IgD-negative memory B cell (primary cell): ENCODE measurements around the gene NUDT13. TPM values are rescaled to one million over a fixed set of nuclear protein-coding genes. Genes with fewer than 3 reads are reported as not detected.
"Not testable (repeated sequence)": the region's sequence is repeated elsewhere in the genome, so short reads cannot be mapped to it uniquely, and the experiment has no call there.

Experiments
- H3K27ac Mint-ChIP-seq, 3 donors: one replicate each; pipeline ENCODE4 v1.8.0; 2020 to 2022; ENCODE audit warnings: mild to moderate bottlenecking in 3 of 3, mixed read lengths in 3 of 3, moderate library complexity in 1 of 3
- H3K27me3 Mint-ChIP-seq: one replicate; pipeline ENCODE4 v1.8.0; 2021; ENCODE audit warnings: mixed read lengths
- H3K36me3 Mint-ChIP-seq: one replicate; pipeline ENCODE4 v1.8.0; 2020; ENCODE audit warnings: mild to moderate bottlenecking, mixed read lengths
- H3K4me1 Mint-ChIP-seq, 3 donors: one replicate each; pipeline ENCODE4 v1.8.0; 2020 to 2022; ENCODE audit warnings: mixed read lengths in 3 of 3, mild to moderate bottlenecking in 1 of 3
- H3K4me3 Mint-ChIP-seq, 4 donors: one replicate each; pipeline ENCODE4 v1.8.0; 2020 to 2022; ENCODE audit warnings: mild to moderate bottlenecking in 4 of 4, mixed read lengths in 4 of 4, moderate library complexity in 3 of 4
- H3K9me3 Mint-ChIP-seq, 3 donors: one replicate each; pipeline ENCODE4 v1.8.0; 2020 to 2021; ENCODE audit warnings: mixed read lengths in 3 of 3, mild to moderate bottlenecking in 1 of 3
- polyA plus RNA-seq: library from polyadenylated mRNA; unstranded; fragments of 300-500 nt; fragmentation: Illumina TruSeq; gene quantifications from one replicate; pipeline ENCODE4 v1.2.3, GENCODE V29; 2021

Gene NUDT13
- polyA plus RNA-seq, 1 donor from 2014 or later = 1.3 TPM

DNA sequence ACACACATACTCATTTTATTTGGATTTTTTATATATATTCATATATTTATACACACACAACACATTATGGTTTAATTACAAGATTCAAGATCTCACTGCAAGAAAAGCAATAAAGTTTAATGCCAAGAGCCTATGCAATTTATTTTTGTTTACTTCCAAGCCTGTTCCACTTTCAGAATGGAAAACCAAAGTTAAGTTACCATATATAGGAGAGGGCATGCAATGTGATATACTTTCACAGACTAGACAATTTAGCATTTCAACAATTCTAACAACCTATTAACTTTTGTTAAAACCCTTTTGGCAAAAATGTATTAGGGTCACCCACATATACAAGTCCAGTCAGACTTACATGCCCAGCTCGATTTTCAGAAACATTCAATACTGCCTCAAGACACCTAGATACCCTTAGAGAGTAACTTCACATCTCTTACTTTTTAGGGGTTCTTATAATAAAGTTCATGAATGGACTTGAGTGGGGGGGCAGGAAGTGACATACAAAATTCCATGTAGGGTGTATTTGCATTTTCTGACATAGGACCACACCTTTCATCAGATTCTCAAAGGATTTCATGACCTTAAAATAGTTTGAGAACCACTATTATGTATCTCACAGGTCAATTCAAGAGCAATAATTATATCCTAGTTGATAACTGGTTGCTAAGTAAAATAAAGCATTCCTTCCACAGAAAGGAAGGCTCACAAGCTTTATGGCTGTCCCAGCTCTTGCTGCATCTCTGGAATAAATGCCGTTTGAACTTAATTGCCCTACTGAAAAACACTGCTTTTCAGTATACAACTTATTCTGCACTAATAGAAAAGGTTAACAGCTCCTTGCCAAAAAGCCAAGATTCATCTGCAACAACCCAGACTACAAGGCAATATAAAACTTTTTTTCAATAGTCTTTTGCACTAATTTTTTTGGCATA lies 16.1 kb upstream of the NUDT13 start:
- Mint-ChIP-seq H3K4me1 (peaks cover 17 to 43% (median 27%) of the 10 kb centered on the region in 3 donors), H3K9me3 (no peaks in the 10 kb centered on the region), H3K27me3 (no peaks in the 10 kb centered on the region), H3K27ac (peak overlapping the region in 2 of 3 donors; percentile 78 to 92), H3K36me3 (peaks cover 2% of the 10 kb centered on the region), H3K4me3 (peak overlapping the region; percentile 3 to 97 (median 94))

DNA sequence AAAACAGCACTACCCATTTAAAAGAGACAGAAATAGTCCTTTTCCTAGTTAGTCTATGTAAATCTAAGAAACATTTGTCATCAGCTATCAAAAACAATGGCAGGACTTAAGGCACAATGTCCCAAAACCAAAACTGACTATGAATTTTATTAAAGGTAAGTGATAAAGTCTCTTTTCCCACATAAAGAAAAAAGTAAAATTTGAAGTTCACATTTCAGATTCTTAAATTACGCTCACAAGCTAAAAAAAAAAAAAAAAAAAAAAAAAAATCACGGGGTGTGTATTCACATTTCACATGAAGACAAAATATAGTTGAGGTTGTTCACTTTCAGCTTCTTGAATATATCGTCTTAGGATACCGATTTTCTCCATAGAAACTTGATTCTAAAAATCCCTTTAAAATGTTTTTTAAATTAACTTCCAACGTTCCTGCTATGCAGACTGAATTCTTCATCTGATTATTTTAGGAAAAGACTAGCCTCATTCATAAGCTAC lies 15.2 kb upstream of the NUDT13 start:
- Mint-ChIP-seq H3K27me3 (no peaks in the 10 kb centered on the region), H3K27ac (peak overlapping the region; percentile 92 to 97 (median 94)), H3K4me1 (peaks cover 17 to 43% (median 27%) of the 10 kb centered on the region in 3 donors)

DNA sequence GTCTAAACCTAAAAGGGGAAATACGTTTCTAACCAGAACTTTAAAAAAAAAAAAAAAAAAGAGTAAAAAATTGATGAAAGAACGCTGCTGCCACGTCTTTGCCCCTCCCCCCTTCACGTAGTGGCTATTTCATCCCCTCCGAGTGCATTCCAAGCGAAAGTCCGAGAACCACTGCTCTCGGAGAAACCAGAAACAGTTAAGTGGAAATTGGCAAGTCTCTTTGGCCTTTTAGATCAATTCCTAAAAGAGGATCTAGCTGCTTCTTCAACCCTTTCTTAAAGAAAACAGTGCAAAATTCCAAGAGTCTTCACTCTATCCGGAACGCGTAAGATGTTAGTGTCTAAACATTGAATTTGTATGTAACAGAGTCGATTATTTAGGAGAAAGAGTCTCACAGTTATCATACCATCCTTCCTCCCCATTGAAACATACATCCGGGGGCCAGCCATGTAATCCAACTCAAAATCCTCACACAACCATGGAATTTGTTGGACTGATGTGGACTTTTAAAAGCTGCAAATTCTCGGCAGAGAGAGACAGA lies 14.7 kb upstream of the NUDT13 start:
- Mint-ChIP-seq H3K36me3 (peaks cover 2% of the 10 kb centered on the region), H3K9me3 (no peaks in the 10 kb centered on the region), H3K27ac (peak overlapping the region; percentile 92 to 97 (median 94)), H3K27me3 (no peaks in the 10 kb centered on the region), H3K4me1 (peaks cover 17 to 43% (median 27%) of the 10 kb centered on the region in 3 donors), H3K4me3 (peak overlapping the region; percentile 92 to 97 (median 96))

More for the DNA sequence above, 15.2 kb upstream of the NUDT13 start:
- peak overlapping the region; percentile 92 to 97 (median 96) for H3K4me3 Mint-ChIP-seq
- H3K36me3 Mint-ChIP-seq = peaks cover 2% of the 10 kb centered on the region
- no peaks in the 10 kb centered on the region for H3K9me3 Mint-ChIP-seq

DNA sequence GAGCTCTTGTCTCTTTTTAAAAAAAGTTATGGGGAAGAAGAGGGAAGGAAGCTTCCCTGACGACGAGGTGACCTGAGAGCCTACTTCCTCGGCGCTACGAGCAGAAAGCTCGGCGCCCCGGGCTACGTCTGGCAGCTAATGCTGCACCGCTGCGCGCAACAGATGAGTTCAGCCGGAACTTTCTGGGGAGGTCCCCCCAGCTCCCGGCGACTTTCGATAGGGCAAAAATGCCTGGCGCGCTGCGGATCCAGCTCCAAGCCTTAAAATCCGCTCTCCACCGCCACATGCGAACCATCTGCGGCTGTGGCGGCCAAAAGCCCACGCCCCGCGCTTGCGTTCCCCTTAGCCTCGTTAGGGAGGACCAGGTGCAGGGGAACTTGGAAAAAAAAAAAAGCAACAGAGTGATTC lies 14.2 kb upstream of the NUDT13 start:
- no peaks in the 10 kb centered on the region for H3K9me3 Mint-ChIP-seq
- peaks cover 17 to 43% (median 27%) of the 10 kb centered on the region in 3 donors for H3K4me1 Mint-ChIP-seq
- H3K27ac Mint-ChIP-seq = peak overlapping the region; percentile 92 to 97 (median 94)
- H3K4me3 Mint-ChIP-seq = peak overlapping the region; percentile 92 to 97 (median 96)
- peaks cover 2% of the 10 kb centered on the region for H3K36me3 Mint-ChIP-seq
- no peaks in the 10 kb centered on the region for H3K27me3 Mint-ChIP-seq

DNA sequence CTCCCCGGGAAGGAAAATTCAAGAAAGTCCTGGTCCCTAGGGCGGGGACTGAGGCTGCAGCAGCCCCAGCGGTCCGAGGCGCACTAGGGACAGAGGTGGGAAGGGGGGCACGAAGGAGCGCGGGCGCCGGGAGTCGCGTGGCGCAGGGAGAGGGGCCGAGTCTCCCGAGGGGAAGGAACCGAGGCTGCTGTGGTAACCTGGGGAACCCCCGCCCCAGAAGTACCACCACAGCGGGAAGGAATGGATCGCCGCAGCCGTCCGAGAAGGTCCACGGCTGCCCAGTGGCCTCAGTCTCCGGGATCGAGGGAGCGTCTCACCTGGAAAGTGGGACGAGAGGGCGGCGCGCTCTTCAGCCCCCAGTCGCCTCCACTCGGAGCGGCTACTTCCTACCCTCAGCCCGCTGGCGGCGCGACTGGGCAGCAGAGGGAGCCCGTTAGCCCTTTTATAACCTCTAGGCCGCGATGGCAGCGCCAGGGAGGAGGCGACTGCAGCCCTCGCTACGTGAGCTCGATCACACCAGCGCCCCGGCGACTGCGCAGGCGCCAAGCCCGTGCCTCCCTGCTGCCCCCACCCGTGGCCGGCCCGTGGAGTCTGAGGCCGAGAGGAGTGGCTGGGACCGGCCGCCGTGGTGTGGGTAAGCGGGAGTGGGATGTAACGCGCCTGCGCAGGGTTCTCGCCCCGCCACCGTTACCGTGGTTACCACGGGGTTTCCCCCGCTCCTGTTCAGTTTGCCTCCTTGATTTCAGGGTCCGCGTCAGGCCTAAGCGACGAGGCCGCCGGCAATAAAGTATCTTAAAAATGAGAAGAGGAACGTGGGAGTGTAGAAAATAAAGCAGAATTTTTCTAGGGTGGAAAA lies 13.6 kb upstream of the NUDT13 start, which contains the start of gene P4HA1:
Gene P4HA1, minus strand, starts transcription at position 418 of the 856 bp plus-strand sequence. CDS start 21,983 bp downstream, outside the sequence.
- H3K4me3 Mint-ChIP-seq = peak within 1 kb of the TSS; percentile 92 to 97 (median 96)
- H3K9me3 Mint-ChIP-seq = no peaks in the 10 kb centered on the region
- H3K4me1 Mint-ChIP-seq = peaks cover 17 to 39% (median 25%) of the 10 kb centered on the region in 3 donors
- H3K36me3 Mint-ChIP-seq = peaks cover 2% of the 10 kb centered on the region
- H3K27ac Mint-ChIP-seq = peak within 1 kb of the TSS; percentile 92 to 97 (median 94)
- H3K27me3 Mint-ChIP-seq = no peaks in the 10 kb centered on the region

DNA sequence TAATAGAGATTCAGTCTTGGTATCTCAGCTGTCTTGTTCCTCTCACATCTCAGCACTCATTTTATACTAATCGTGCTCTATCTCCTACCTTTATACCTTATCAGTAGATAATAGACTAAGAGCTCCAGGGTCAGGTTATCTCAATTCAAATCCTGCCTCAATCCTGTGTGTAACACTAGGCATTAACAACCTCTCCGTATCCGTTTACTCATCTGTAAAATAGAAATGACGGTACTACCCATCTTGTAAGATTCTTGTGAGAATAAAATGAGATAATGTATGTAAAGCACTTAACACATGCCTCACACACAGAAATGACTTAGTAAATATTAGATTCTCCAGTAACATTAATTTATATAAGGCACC lies 13.0 kb upstream of the NUDT13 start:
- Mint-ChIP-seq H3K27me3 (no peaks in the 10 kb centered on the region), H3K4me3 (peak overlapping the region; percentile 92 to 97 (median 96)), H3K27ac (peak overlapping the region; percentile 92 to 97 (median 94)), H3K36me3 (peaks cover 4% of the 10 kb centered on the region), H3K4me1 (peaks cover 15 to 36% (median 21%) of the 10 kb centered on the region in 3 donors), H3K9me3 (no peaks in the 10 kb centered on the region)

DNA sequence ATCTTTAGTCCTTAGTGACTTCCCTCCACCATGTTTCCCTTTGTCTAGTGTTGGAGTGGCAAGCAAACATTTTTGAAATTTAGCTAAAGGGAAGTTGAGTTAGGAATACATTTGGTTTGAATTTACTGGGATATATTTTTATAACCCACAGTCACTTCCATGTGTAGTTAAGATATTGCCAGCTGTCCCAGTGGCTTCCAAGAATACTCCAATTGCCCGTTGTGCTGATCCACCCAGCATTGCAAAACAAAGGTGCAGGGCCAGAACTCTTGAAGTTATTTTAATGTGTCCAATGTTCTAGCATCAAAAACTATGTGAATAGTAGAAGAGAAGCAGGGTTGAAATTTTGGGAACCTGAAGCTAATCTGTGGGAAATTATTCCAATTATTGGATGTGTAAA lies 11.1 kb upstream of the NUDT13 start:
- Mint-ChIP-seq H3K27me3 (no peaks in the 10 kb centered on the region), H3K36me3 (peaks cover 4% of the 10 kb centered on the region), H3K4me3 (no peak overlapping the region), H3K9me3 (no peaks in the 10 kb centered on the region), H3K4me1 (peaks cover 12 to 28% (median 17%) of the 10 kb centered on the region in 3 donors), H3K27ac (peak overlapping the region in 1 of 3 donors; percentile 56)

DNA sequence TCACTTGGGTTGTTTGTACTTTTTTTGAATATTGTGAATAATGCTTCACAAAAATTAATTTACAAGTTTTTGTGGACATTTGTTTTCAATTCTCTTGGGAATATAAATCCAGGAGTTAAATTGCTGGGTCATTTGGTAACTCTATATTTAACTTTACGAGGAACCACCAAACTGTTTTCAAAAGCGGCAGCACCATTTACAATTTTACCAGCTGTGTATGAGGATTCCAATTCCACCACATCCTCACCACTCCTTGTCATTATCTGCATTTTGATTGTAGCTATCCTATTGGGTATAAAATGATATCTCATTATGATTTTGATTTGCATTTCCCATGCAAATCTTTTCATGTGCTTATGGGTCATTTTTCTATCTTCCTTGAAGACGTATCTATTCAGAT lies 4.0 kb upstream of the NUDT13 start:
- Mint-ChIP-seq H3K4me3 (no peak overlapping the region), H3K36me3 (peaks cover 9% of the 10 kb centered on the region), H3K27me3 (no peaks in the 10 kb centered on the region)

DNA sequence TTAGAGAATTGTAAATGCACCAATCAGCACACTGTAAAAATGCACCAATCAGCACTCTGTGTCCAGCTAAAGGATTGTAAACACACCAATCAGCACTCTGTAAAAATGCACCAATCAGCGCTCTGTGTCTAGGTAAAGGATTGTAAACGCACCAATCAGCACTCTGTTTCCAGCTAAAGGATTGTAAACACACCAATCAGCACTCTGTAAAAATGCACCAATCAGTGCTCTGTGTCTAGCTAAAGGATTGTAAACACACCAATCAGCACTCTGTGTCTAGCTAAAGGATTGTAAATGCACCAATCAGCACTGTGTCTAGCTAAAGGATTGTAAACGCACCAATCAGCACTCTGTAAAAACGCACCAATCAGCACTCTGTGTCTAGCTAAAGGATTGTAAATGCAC lies 1.0 kb upstream of the NUDT13 start:
- Mint-ChIP-seq H3K4me3 (peak overlapping the region in 1 of 4 donors; percentile 43), H3K4me1 (peaks cover 7 to 10% (median 9%) of the 10 kb centered on the region in 3 donors)
- H3K36me3 Mint-ChIP-seq, H3K27me3 Mint-ChIP-seq, H3K27ac Mint-ChIP-seq, H3K9me3 Mint-ChIP-seq: not testable (repeated sequence)

More for the DNA sequence above, 4.0 kb upstream of the NUDT13 start:
- Mint-ChIP-seq H3K9me3 (no peaks in the 10 kb centered on the region), H3K27ac (no peak overlapping the region), H3K4me1 (peaks cover 7 to 9% (median 7%) of the 10 kb centered on the region in 3 donors)

DNA sequence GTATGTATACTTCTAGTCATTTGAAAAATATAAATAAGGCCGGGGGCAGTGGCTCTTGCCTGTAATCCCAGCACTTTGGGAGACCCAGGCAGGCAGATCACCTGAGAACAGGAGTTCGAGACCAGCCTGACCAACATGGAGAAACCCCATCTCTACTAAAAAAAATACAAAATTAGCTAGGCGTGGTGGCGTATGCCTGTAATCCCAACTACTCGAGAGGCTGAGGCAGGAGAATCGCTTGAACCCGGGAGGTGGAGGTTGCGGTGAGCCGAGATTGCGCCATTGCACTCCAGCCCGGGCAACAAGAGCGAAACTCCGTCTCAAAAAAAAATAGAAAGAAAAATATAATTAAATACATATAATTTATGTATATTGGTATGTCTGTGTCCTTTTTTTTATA lies 1.8 kb downstream of the NUDT13 start:
- H3K36me3 Mint-ChIP-seq, H3K9me3 Mint-ChIP-seq, H3K27me3 Mint-ChIP-seq, H3K27ac Mint-ChIP-seq, H3K4me1 Mint-ChIP-seq, H3K4me3 Mint-ChIP-seq: not testable (repeated sequence)

DNA sequence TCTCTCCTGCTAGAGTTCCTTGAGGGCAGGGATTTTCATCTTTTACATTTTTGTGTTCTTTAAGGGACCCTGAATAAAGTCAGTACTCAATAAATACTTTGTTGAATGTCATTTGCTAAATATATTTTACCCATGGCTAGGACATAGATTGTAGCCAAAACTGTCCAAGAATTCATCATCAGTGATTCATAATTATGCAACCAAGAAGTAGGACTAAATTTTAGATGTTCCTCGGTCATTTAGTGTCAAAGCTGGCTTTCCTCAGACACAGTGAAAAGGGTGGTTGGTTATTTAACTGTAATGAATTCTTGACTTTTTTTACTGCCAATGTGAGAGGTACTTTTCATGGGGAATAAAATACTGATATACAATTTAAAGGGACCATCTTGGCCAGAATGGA lies 3.3 kb downstream of the NUDT13 start:
- H3K9me3 Mint-ChIP-seq = no peaks in the 10 kb centered on the region
- peaks cover 3% of the 10 kb centered on the region for H3K36me3 Mint-ChIP-seq
- H3K27ac Mint-ChIP-seq = peak overlapping the region in 1 of 3 donors; percentile 23
- H3K4me1 Mint-ChIP-seq = peaks cover 8 to 11% (median 11%) of the 10 kb centered on the region in 3 donors
- no peaks in the 10 kb centered on the region for H3K27me3 Mint-ChIP-seq
- peak overlapping the region in 1 of 4 donors; percentile 29 for H3K4me3 Mint-ChIP-seq

DNA sequence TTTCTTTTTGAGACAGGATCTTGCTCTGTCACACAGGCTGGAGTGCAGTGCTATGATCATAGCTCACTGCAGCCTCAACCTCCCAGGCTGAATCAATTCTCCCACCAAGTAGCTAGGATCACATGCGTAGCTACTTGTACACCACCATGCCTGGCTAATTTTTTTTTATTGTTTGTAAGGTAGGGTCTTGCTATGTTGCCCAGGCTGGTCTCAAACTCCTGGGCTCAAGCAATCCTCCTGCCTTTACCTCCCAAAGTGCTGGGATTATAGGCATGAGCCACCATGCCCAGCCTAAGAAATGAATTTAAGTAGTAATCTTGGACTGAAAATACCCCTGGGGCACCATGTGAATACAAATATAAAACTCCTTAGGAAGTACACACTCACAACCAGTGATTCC lies 5.8 kb downstream of the NUDT13 start:
- Mint-ChIP-seq H3K36me3 (no peaks in the 10 kb centered on the region), H3K4me1 (peaks cover 5 to 6% (median 6%) of the 10 kb centered on the region in 3 donors), H3K27me3 (no peaks in the 10 kb centered on the region), H3K4me3 (no peak overlapping the region), H3K27ac (no peak overlapping the region), H3K9me3 (no peaks in the 10 kb centered on the region)

DNA sequence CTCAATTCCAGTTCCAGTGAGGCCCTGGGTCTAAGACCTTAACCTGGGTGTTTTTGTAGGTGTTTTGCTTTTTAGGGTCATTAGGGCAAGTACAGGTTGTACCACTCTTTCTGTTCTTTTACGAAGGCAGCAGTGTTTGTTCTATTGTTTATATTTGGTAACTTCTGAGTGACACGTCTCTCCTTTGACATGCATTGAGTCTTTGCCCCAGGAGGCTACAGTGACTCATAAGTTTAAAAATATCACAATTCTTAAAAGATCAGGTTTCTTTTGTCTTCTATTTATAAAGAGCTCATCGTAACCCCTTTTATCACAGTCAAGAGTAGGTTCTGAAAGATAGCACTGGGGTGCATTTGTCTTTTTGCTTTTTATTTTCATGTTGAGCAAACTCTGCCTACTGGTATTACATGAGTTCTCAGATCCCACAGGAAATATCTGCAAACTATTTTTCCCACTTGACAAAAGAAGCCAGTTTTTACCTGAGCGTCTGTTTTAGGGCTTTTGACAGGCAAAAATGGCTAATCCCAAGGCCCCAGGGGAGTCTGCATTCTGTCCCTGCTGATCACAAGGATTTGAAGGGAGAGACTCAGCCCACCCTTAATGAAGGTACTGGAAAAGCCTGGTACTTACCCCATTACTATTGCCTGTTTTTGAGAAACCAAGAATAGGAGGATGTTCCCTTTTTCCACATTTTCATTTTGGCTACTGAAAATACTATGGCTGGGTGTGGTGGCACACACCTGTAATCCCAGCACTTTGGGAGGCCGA lies 7.9 kb downstream of the NUDT13 start:
- Mint-ChIP-seq H3K9me3 (no peaks in the 10 kb centered on the region), H3K27me3 (no peaks in the 10 kb centered on the region), H3K4me1 (peaks cover 2 to 5% (median 2%) of the 10 kb centered on the region in 3 donors), H3K27ac (peak overlapping the region in 1 of 3 donors; percentile 32), H3K36me3 (no peaks in the 10 kb centered on the region), H3K4me3 (no peak overlapping the region)

DNA sequence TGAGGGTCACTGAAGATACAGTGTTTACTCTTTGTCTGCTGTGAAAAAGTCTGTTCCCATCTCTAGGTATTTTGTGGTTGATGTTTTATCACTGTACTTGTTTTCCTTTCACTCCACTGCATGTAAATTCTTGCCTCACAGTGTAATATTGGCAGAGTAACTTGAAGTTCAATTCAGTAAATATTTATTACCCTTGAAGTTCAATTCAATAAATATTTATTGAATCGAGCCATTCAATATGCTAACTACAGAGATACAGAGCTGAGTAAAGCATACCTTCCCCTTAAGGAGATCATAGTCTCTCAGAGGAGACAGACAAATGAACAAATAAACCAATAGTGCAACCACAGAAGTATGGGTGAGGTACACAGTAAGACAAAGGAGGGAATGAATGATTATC lies 9.2 kb downstream of the NUDT13 start:
- Mint-ChIP-seq H3K36me3 (no peaks in the 10 kb centered on the region), H3K9me3 (no peaks in the 10 kb centered on the region), H3K27me3 (no peaks in the 10 kb centered on the region), H3K27ac (peak overlapping the region in 1 of 3 donors; percentile 12), H3K4me3 (no peak overlapping the region), H3K4me1 (peaks cover 2 to 5% (median 2%) of the 10 kb centered on the region in 3 donors)
